ENCODE results near the gene CAMP. TPM values are rescaled to one million over a fixed set of nuclear protein-coding genes. Genes with fewer than 3 reads are reported as not detected.

CAMP gene
- total RNA-seq, 1 experiment from 2014 or later: not detected

GRCh38 chr3:48233542-48233941 lies 10.2 kb downstream of the CAMP start:
- Histone ChIP-seq H3K36me3 (ENCODE audit: low read depth, low read length) (no peaks in the 10 kb centered on the region), H4K20me1 (ENCODE audit: low read length) (no peaks in the 10 kb centered on the region), H3K9me2 (replicated peaks; ENCODE audit: low read length) (no peaks in the 10 kb centered on the region), H2AFZ (ENCODE audit: low read length) (no peak overlapping the region; the same call in 1 of the 2 replicates), H3K9me3 (ENCODE audit: low read length) (no peaks in the 10 kb centered on the region), H3K27ac (ENCODE audit: low read length) (no peak overlapping the region), H3K4me1 (ENCODE audit: insufficient read depth, low read length) (peaks cover 4% of the 10 kb centered on the region; the same call in 1 of the 2 replicates), H3K79me2 (ENCODE audit: low read length) (no peaks in the 10 kb centered on the region), H3K4me2 (ENCODE audit: low read length) (no peak overlapping the region), H3K9ac (ENCODE audit: low read length) (no peak overlapping the region), H3K27me3 (ENCODE audit: low read length) (no peaks in the 10 kb centered on the region), H3F3A (ENCODE audit: low read length, unreplicated experiment) (no peaks in the 10 kb centered on the region), H3K4me3 (ENCODE audit: low read length) (no peak overlapping the region)
- intact Hi-C loops (cut with micrococcal nuclease): loop anchor here (2.0 kb wide), 2 partner anchors 35 to 39 kb away; no protein-coding TSS in a partner anchor
- TF ChIP-seq EZH2 (IDR thresholded peaks at IDR 0.05; ENCODE audit: low read length, unreplicated experiment): no peak
- TF ChIP-seq EZH2phosphoT487 (IDR thresholded peaks at IDR 0.05; ENCODE audit: borderline replicate concordance, low read length): no peak
- TF ChIP-seq, protein P1, sequence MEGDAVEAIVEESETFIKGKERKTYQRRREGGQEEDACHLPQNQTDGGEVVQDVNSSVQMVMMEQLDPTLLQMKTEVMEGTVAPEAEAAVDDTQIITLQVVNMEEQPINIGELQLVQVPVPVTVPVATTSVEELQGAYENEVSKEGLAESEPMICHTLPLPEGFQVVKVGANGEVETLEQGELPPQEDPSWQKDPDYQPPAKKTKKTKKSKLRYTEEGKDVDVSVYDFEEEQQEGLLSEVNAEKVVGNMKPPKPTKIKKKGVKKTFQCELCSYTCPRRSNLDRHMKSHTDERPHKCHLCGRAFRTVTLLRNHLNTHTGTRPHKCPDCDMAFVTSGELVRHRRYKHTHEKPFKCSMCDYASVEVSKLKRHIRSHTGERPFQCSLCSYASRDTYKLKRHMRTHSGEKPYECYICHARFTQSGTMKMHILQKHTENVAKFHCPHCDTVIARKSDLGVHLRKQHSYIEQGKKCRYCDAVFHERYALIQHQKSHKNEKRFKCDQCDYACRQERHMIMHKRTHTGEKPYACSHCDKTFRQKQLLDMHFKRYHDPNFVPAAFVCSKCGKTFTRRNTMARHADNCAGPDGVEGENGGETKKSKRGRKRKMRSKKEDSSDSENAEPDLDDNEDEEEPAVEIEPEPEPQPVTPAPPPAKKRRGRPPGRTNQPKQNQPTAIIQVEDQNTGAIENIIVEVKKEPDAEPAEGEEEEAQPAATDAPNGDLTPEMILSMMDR (conservative IDR thresholded peaks at IDR 0.05; ENCODE audit: low read depth, low read length): no peak
- no peak for DNase-seq
- ATAC-seq: no peak
- ChIA-PET CTCF (no interaction called here), POLR2A (ENCODE audit: unreplicated experiment) (no interaction called here)
- BruUV-seq (replicated peaks): no TSS peak

GRCh38 chr3:48236531-48236930 lies 13.2 kb downstream of the CAMP start:
- Histone ChIP-seq H3K27ac (ENCODE audit: low read length) (no peak overlapping the region), H3K9me2 (replicated peaks; ENCODE audit: low read length) (no peaks in the 10 kb centered on the region), H3F3A (ENCODE audit: low read length, unreplicated experiment) (no peaks in the 10 kb centered on the region), H3K4me2 (ENCODE audit: low read length) (no peak overlapping the region), H3K4me3 (ENCODE audit: low read length) (no peak overlapping the region), H4K20me1 (ENCODE audit: low read length) (no peaks in the 10 kb centered on the region), H3K4me1 (ENCODE audit: insufficient read depth, low read length) (peaks cover 10% of the 10 kb centered on the region; the same call in 1 of the 2 replicates), H3K79me2 (ENCODE audit: low read length) (peaks cover 1% of the 10 kb centered on the region; the same call in 1 of the 2 replicates), H3K9ac (ENCODE audit: low read length) (no peak overlapping the region), H2AFZ (ENCODE audit: low read length) (no peak overlapping the region), H3K9me3 (ENCODE audit: low read length) (no peaks in the 10 kb centered on the region), H3K36me3 (ENCODE audit: low read depth, low read length) (no peaks in the 10 kb centered on the region), H3K27me3 (ENCODE audit: low read length) (no peaks in the 10 kb centered on the region)
- no TSS peak for BruUV-seq (replicated peaks)
- no peak for ATAC-seq
- POLR2A ChIA-PET (ENCODE audit: unreplicated experiment): no interaction called here
- TF ChIP-seq EZH2phosphoT487 (IDR thresholded peaks at IDR 0.05; ENCODE audit: borderline replicate concordance, low read length): no peak
- TF ChIP-seq, protein P1 (conservative IDR thresholded peaks at IDR 0.05; ENCODE audit: low read depth, low read length): no peak
- no peak for TF ChIP-seq EZH2 (IDR thresholded peaks at IDR 0.05; ENCODE audit: low read length, unreplicated experiment)
- intact Hi-C loops (cut with micrococcal nuclease): no loop called here
- no peak for DNase-seq
- CTCF ChIA-PET: interaction anchor here (0.9 to 1.2 kb wide), 2 partner anchors 164 to 200 kb away, joined by 4 to 5 read pairs; no protein-coding TSS in a partner anchor

DNA sequence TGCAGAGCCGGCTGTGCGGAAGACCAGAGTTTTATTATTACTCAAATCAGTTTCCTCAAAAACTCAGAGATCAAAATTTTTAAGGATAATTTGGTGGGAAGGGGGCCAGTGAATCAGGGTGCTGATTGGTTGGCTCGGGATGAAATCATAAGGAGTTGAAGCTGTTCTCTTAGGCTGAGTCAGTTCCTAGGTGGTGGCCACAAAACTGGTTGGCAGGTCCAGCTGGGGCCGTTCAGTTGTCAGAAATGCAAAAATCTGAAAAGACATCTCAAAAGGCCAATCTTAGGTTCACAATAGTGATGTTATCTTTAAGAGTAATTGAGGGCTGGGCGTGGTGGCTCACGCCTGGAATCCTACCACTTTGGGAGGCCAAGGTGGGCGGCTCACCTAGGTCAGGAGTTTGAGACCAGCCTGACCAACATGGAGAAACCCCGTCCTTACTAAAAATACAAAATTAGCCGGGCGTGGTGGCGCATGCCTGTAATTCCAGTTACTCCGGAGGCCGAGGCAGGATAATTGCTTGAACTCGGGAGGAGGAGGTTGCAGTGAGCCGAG lies 15.3 kb downstream of the CAMP start:
- POLR2A ChIA-PET (ENCODE audit: unreplicated experiment): no interaction called here
- Histone ChIP-seq H3K9me2 (replicated peaks; ENCODE audit: low read length) (no peaks in the 10 kb centered on the region), H3F3A (ENCODE audit: low read length, unreplicated experiment) (no peaks in the 10 kb centered on the region), H3K27me3 (ENCODE audit: low read length) (no peaks in the 10 kb centered on the region), H3K4me1 (ENCODE audit: insufficient read depth, low read length) (peaks cover 8% of the 10 kb centered on the region; the same call in 1 of the 2 replicates), H3K27ac (ENCODE audit: low read length) (no peak overlapping the region), H3K9me3 (ENCODE audit: low read length) (no peaks in the 10 kb centered on the region), H3K4me2 (ENCODE audit: low read length) (no peak overlapping the region), H3K4me3 (ENCODE audit: low read length) (no peak overlapping the region), H3K36me3 (ENCODE audit: low read depth, low read length) (no peaks in the 10 kb centered on the region), H3K9ac (ENCODE audit: low read length) (no peak overlapping the region), H3K79me2 (ENCODE audit: low read length) (peaks cover 20% of the 10 kb centered on the region), H2AFZ (ENCODE audit: low read length) (no peak overlapping the region), H4K20me1 (ENCODE audit: low read length) (no peaks in the 10 kb centered on the region)
- no TSS peak for BruUV-seq (replicated peaks)
- ATAC-seq (no peak), DNase-seq (no peak)
- TF ChIP-seq, protein P1 (conservative IDR thresholded peaks at IDR 0.05; ENCODE audit: low read depth, low read length): no peak
- TF ChIP-seq EZH2 (IDR thresholded peaks at IDR 0.05; ENCODE audit: low read length, unreplicated experiment) (no peak), EZH2phosphoT487 (IDR thresholded peaks at IDR 0.05; ENCODE audit: borderline replicate concordance, low read length) (no peak)
- intact Hi-C loops (cut with micrococcal nuclease): no loop called here
- CTCF ChIA-PET: no interaction called here

All from PC-3 (cell line).